ENCODE data around the gene DIPK1B. TPM values are rescaled to one million over a fixed set of nuclear protein-coding genes. Genes with fewer than 3 reads are reported as not detected.

DIPK1B gene
- total RNA-seq, 1 experiment from 2014 or later: 12.5 TPM

- DNase-seq (ENCODE audit: low read depth): no peak
- in situ Hi-C loops (cut with HindIII; ENCODE audit: low pct_unique_long_range_greater_than_20kb, low sequenced_read_pairs): no loop called here
Measured at GRCh38 chr9:136683755-136684154, 28.6 kb upstream of the DIPK1B start.

GRCh38 chr9:136684339-136684738, 28.0 kb upstream of the DIPK1B start:
- in situ Hi-C loops (cut with HindIII; ENCODE audit: low pct_unique_long_range_greater_than_20kb, low sequenced_read_pairs): no loop called here
- DNase-seq (ENCODE audit: low read depth): no peak

- in situ Hi-C loops (cut with HindIII; ENCODE audit: low pct_unique_long_range_greater_than_20kb, low sequenced_read_pairs): no loop called here
- DNase-seq (ENCODE audit: low read depth): no peak
Measured at GRCh38 chr9:136684799-136685198, 27.6 kb upstream of the DIPK1B start.

- no peak for DNase-seq (ENCODE audit: low read depth)
- in situ Hi-C loops (cut with HindIII; ENCODE audit: low pct_unique_long_range_greater_than_20kb, low sequenced_read_pairs): no loop called here
Measured at GRCh38 chr9:136685216-136685615, 27.2 kb upstream of the DIPK1B start.

- in situ Hi-C loops (cut with HindIII; ENCODE audit: low pct_unique_long_range_greater_than_20kb, low sequenced_read_pairs): no loop called here
Measured at GRCh38 chr9:136685790-136686533, 26.4 kb upstream of the DIPK1B start.

DNA sequence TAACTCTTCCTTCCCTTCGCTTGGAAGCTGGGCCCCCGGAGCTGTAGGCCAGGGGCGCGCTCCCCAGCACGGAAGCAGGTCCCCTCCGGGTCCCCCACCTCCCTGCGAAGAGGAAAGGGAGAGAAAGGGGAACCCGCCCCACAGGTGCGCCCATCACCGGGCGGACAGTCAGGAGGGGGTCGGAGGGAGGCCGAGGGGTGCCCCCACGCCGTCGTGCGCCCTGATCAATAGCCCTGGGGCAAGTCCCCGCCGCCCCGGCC, 25.9 kb upstream of the DIPK1B start:
- in situ Hi-C loops (cut with HindIII; ENCODE audit: low pct_unique_long_range_greater_than_20kb, low sequenced_read_pairs): no loop called here
- DNase-seq (ENCODE audit: low read depth): no peak

More at GRCh38 chr9:136685790-136686533, 26.4 kb upstream of the DIPK1B start:
- no peak for DNase-seq (ENCODE audit: low read depth)

GRCh38 chr9:136686794-136687711, 25.3 kb upstream of the DIPK1B start, which contains the start of gene AGPAT2:
TSS of gene AGPAT2 (minus strand) at chr9:136687457. CDS start at chr9:136687357, 100 bp downstream.
- peak; percentile 55 for DNase-seq (ENCODE audit: low read depth)
- in situ Hi-C loops (cut with HindIII; ENCODE audit: low pct_unique_long_range_greater_than_20kb, low sequenced_read_pairs): no loop called here

DNA sequence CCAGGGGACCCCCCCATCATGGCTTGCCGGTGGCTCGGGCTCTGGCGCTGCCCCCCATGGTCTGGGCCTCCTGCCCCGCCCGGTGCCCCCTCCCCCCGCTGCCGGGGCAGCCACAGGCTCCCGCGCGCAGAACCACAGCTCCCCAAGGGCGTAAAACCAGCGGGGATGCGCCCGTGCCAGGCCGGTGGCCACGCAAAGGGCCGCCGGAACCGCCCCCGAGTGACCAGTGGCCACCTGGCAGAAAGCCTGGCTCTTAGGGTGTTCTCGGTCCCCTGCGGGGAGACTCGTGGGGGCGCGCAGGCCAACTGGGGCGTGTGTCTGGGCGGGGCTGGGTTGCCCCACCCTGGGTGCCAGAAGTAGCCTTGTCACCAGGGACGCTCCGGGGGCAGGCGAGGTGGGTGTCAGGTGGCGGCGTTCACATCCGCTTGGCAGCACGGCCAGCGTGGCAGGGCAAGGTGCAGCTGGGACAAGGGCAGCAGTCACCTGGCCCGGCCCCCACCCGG, 24.6 kb upstream of the DIPK1B start:
- in situ Hi-C loops (cut with HindIII; ENCODE audit: low pct_unique_long_range_greater_than_20kb, low sequenced_read_pairs): no loop called here
- DNase-seq (ENCODE audit: low read depth): no peak

- no peak for DNase-seq (ENCODE audit: low read depth)
- in situ Hi-C loops (cut with HindIII; ENCODE audit: low pct_unique_long_range_greater_than_20kb, low sequenced_read_pairs): no loop called here
Measured at GRCh38 chr9:136688274-136689107, 23.9 kb upstream of the DIPK1B start.

DNA sequence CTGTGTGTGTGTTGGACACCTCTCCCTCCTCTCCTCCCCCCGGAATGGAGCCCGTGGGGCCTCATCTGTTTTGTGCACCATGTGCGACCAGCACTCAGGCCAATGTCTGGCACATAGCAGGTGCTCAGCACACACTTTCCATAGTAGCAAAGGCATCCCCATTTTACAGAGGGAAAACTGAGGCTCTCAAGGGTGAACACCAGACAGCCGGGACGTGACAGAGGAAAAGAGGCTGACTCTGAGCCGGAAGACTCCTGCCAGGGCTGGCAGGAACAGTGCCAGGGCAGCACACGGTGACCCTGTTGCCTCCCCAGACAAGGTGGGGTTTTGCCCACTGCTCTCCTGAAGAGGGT, 23.3 kb upstream of the DIPK1B start:
- DNase-seq (ENCODE audit: low read depth): no peak
- in situ Hi-C loops (cut with HindIII; ENCODE audit: low pct_unique_long_range_greater_than_20kb, low sequenced_read_pairs): no loop called here

DNA sequence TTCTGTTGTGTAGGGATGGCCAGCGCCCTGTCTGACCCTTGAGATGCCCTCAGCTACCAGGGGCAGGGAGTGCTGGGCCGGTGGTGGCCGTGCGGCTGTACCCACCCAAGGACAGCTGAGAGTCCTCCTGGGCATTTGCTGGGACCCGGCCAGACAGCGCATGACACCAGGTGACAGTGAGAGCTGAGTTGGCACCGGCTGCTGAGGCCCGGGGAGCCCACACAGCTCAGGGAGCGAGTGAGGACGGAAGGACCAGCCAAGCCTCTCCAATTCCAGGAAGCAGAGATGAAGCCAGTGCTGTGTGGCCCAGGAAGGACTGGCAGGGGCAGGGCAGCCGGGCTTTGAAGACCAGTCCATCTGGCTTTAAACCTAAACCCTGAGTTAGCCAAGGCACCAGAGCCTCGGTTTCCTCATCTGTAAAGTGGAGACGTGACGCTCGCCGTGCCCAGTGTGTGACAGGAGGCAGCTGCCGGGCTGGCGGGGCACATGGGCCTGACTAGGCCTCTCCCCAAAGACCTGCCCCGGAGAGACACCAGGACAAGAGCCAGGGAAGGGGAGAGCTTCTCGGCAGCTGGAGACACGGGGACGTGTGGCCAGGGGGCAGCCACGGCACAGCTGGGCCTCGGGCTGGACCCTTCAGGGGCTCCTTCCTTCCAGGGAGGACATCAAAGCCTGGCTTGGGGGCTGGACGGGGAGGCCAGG, 22.1 kb upstream of the DIPK1B start:
- no peak for DNase-seq (ENCODE audit: low read depth)

DNA sequence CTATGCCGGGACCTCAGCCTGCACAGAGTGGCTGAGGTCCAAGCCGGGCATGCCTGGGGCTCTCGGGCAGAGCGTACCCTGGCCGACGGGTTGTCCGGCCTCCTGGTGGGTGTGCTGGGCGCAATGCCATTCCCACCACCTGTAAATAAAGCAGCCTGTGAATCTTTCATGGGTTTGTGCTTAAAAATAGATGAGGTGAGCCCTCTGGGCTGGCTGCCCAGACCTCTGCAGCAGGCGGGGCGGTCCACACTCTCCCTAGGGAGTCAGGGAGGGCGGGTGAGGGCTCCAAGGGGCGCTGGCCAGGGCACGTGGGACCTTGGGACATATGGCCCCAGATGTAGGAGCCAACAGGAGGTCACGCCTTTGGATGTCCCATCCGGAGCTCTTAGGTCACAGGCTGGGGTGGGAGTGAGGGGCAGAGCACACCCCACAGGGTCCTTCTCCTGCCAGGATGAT, 21.5 kb upstream of the DIPK1B start:
- in situ Hi-C loops (cut with HindIII; ENCODE audit: low pct_unique_long_range_greater_than_20kb, low sequenced_read_pairs): no loop called here
- DNase-seq (ENCODE audit: low read depth): no peak

More for the DNA sequence above, 22.1 kb upstream of the DIPK1B start:
- in situ Hi-C loops (cut with HindIII; ENCODE audit: low pct_unique_long_range_greater_than_20kb, low sequenced_read_pairs): no loop called here

- in situ Hi-C loops (cut with HindIII; ENCODE audit: low pct_unique_long_range_greater_than_20kb, low sequenced_read_pairs): no loop called here
- DNase-seq (ENCODE audit: low read depth): no peak
Measured at GRCh38 chr9:136691316-136692184, 20.8 kb upstream of the DIPK1B start.

DNA sequence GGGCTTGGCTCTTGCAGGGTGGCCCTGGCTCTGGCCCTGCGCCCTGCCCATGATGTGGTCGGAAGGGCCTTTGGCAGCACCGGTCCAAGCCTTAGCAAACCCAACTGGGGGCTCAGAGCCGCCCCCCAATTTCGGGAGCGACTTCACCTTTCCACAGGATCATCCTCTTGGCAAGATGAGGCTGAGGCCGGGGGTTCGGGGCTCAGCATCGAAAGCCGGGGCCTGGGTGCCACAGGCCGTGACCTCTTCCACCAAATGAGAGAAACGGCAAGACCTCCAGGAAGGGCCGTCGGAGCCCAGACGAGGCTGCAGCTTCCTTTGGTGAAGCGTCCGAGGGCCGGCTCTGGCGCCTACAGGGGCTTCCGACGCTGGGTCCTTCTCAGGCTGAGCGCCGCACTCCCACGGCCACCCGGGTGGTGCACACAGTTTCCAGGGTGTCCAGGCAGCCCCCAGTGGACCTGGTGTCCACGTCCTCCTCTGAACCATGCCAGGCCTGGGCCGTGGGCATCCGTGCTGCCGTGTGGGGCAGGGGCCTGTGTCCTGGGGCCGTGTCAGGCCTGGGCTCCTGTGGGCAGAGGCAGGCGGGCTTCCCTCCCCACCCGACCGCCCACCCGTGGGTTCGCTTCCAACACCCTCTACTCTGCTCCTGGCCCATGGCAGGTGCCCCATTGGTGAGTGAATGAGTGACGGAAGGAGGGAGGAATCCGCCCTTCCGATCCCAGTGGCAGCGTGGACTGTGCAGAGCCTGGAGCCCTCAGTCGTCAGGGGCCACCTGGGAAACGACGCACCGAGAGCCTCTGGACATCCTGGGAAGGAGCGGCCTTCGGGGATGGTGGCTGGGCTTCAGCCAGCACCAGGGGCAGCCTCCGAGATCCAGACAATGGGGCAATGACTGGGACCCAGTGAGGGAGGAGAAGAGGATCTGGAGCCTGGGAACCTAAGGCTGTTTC, 19.9 kb upstream of the DIPK1B start:
- DNase-seq (ENCODE audit: low read depth): no peak
- in situ Hi-C loops (cut with HindIII; ENCODE audit: low pct_unique_long_range_greater_than_20kb, low sequenced_read_pairs): no loop called here

DNA sequence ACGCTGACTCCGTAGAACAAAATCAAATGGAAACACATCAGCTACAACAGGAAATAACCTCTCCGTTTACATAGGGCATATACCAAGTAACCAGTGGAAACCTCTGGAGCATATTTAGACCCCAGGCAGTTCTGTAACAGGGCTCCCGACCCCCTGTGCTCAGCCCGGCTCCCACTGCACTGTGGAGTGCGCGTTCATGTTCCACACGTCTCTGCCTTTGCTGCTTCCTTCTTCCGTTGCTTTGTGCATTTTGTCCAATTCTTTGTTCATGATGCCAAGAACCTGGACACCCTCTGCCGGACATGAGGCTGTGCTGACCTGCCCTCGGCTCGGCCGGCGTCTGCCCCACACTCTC, 19.3 kb upstream of the DIPK1B start:
- DNase-seq (ENCODE audit: low read depth): no peak
- in situ Hi-C loops (cut with HindIII; ENCODE audit: low pct_unique_long_range_greater_than_20kb, low sequenced_read_pairs): no loop called here

- in situ Hi-C loops (cut with HindIII; ENCODE audit: low pct_unique_long_range_greater_than_20kb, low sequenced_read_pairs): no loop called here
- DNase-seq (ENCODE audit: low read depth): peak; percentile 81
Measured at GRCh38 chr9:136693490-136694162, 18.7 kb upstream of the DIPK1B start.

All from Caki2 (cell line).